Posterior vena cava (tissue), 2 donors: Measurements from ENCODE around the gene ANKRD9. TPM values are rescaled to one million over a fixed set of nuclear protein-coding genes. Genes with fewer than 3 reads are reported as not detected.
"Not testable (repeated sequence)": the region's sequence is repeated elsewhere in the genome, so short reads cannot be mapped to it uniquely, and the experiment has no call there.

Source experiments
- DNase-seq: peaks from one replicate; pipeline ENCODE4 v3.0.0-alpha.2; 2020; ENCODE audit warnings: low spot score
- intact Hi-C, 2 donors: fragments of 100-400 bp; cut with DNase I; formaldehyde crosslinking; loops; one replicate each; pipeline versions ENCODE4 v1.14.1 to v1.14.2; 2022 to 2023
- total RNA-seq, 2 donors: library from RNA; stranded (reverse); fragmentation: NEBNext Ultra II Directional; extraction: Animal tissue kit (Norgen Biotek cat#: 25700); gene quantifications; one replicate each; pipeline ENCODE4 v1.2.1, GENCODE V29; 2021
- donor health status: DM: yes; HTN: yes; CAD: no.
- donor health status: DM: yes; HTN: yes; CAD: no.

The ANKRD9 gene
- total RNA-seq, 2 donors from 2014 or later: 14.0 TPM

DNA sequence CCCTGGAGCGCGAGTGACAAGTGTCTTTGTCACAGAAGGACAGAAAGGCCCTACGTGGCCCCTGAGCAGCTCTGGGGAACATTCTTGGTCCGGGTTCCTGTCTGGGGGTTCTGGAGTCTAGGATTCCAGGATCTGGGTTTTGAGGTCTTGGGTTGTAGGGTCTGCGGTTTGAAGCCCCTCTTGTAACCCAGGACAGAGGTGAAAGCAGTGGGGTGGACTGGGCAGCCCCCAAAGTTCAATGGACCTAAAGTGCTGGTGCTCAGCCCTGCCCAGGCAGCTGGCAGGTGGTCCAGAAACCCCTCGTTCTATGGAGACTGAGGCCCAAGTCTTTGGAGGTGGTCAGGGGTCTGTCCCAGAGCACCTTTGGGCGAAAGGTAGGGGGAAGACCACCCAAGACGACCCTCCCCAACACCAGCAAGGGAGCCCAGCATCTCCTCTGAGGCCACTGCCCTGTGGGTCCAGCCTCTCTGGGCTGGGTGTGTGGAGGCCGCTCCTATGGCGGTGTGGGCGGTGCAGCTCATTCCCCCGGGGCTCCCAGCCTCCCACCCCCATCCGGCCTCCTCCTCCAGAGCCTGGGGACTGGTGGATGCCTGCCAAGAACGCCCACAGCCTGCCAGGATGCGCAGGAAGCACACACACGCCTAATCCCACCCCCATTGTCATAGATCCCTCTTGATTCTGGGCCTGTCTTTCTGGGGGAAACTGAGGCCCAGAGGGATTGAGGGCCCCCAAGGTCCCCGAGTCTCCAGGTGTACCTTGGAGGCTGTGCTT, 30.2 kb upstream of the ANKRD9 start:
- DNase-seq: no peak
- intact Hi-C loops: loop anchor here in 1 of 2 donors (1.0 kb wide), 1 partner anchor 32 kb away; no protein-coding TSS in a partner anchor

DNA sequence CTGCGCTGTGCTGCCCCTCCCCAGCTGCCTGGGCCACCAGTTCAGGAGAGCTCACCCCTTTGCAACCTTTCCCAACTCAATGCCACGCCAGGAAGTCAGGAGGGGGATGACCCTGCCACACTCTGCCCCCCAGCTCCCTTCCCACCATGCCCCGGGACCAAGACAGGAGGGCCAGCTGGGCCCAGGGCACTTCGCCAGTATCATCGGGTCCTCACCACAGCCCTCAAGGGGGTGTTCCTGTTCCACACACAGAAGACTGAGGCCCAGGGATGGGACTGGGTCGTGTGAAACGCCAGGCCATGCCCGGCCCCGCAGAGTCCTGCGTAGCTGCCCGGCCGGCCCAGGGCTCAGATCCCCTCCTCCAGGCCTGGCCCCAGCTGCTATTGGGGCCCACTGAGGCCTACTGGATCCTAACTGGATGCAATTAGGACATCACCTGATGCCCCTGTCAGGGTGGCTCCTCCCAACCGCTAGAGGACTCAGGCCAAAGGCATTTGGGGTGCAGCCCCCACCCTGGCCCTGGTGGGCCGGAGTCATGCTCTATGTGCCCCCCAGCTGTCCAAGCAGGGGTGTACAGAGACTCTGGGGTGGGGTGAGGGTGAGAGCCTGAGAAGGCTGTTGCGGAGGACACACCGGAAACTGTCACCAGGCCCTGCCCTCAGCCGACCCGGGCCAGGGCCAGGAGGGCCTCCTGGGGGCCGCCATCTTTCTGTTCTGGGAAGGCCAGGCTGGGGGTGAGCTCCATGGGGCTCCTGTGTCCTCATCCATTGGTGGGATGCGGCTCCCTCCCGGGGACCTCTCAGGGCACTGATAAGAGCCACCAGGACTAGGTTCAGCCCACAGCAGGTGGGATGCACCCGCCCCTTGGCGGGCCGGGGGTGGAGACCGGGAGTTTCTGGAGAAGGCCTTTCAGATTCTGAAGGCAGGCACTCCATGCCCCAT, 29.3 kb upstream of the ANKRD9 start:
- intact Hi-C loops: no loop called here
- no peak for DNase-seq

DNA sequence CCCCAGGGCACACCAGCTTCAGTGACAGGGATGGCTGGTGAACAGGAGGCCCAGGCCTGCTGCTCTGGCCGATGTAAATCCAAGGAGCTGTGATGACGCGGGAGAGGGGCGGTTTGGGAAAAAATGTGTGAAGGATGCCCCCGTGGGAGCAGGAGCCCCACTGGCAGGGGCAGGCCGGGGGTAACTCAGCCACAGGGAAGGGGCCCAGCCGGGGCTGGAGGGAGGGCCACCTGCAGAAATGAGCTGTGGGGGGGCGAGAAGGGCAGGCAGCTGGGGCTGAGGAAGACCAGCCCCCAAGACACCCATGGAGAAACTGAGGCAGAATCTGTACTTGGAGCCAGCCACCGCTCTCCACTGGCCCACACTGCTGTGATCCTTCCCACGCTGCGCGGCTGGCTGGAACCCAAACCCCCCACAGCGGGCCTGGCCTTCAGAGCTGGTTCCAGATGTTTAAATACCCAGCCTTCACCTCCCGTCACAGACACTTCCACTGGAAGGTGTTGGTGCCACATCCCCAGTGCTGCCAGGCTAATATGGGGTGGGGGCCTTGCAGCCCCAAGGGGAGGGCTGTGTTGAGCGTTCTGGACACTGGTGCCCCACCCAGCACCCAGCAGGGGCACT, 28.5 kb upstream of the ANKRD9 start:
- intact Hi-C loops: no loop called here
- no peak for DNase-seq

DNA sequence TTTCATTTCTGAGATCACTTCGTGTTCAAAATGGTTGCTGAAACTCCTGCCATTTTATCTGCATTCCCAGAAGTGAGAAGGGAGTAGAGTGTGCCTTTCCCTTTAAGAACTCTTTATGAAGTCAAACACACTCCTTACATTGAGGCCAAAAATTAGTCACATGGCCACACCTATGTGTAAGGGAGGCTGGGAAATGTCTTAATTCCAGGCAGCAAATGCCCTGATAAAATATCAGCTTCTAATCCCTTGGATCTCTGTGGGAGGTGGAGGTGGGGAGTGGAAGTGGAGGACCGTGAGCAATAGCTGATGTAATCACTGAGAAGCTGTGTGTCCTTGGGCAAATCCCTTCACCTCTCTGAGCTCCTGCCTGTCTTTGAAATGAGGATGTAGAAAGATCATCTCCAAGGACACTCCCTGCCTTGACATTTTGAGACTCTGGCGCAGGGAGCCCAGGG, 22.7 kb upstream of the ANKRD9 start:
- no peak for DNase-seq
- intact Hi-C loops: no loop called here

DNA sequence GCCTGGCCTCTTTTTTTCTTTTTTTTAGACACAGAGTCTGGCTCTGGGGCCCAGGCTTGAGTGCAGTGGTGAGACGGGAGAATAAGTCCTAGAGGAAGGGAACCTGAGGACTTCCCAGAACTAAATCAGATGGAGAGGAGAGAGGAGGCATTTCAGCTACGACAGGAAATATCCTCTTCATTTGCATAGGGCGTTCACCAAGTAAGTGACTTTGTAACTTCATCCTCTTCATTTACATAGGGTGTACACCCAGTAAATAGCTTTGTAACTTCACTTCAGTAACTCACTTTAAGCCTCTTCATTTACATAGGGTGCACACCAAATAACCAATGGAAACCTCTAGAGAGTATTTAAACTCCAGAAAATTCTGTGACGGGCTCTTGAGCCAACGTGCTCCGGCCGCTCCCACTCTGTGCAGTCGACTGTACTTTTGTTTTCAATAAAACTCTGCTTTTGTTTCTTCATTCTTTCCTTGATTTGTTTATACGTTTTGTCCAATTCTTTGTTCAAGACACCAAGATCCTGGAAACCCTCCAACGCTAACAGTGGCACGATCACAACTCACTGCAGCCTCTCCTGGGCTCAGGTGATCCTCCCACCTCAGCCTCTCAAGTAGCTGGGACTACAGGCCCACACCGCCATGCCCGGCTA, 21.4 kb upstream of the ANKRD9 start:
- intact Hi-C loops: no loop called here
- no peak for DNase-seq

DNA sequence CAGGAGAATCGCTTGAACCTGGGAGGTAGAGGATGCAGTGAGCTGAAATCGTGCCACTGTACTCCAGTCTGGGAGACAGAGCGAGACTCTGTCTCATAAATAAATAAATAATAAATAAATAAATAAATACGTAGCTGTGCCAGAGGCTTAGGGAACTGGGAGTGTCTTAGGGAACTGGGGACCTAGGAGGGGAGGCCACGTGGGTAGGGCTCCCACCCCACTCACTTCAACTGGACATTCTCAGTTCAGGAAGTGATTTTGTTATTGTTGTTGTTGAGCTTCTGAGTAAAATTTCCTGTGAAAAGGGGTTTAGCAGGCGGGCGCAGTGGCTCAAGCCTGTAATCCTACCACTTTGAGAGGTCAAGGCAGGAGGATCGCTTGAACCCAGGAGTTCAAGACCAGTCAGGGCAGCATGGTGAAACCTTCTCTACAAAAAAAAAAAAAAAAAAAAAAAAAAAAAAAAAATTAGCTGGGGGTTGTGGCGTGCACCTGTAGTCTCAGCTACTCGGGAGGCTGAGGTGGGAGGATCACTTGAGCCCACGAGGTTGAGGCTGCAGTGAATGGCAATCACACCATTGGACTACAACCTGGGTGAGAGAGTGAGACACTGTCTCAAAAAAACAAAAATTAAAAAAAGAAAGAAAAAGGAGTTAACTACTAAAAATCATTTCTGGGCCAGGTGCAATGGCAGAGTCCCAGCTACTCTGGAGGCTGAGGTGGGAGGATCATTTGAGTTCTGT, 19.0 kb upstream of the ANKRD9 start:
- intact Hi-C loops: loop anchor here (5.0 to 10.0 kb wide), 2 partner anchors 64 to 66 kb away; partner anchors contain the start of gene RCOR1 (in 2 of the 2)
- no peak for DNase-seq

DNA sequence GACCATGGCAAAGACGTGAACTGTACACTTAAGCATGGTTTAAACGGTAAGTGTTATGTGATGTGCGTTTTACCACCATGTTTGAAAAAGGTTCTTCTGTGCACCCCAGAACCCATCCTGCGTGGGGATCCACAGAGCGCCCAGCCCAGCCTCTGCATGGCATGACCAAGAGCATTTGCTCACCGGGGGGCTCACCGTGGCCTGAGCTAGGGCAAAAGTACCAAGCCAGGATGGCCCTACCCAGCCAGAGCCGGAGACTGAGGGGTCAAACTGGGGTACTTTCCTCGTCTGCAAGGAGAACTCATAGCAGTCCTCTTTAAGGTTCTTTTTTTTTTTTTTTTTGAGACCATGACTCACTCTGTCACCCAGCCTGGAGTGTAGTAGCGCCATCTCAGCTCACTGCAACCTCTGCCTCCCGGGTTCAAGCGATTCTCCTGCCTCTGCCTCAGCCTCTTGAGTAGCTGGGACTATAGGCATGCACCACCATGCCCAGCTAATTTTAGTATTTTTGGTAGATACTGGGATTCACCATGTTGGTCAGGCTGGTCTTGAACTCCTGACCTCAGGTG, 16.4 kb upstream of the ANKRD9 start:
- DNase-seq: peak; percentile 80
- intact Hi-C loops: loop anchor here (5.0 to 10.0 kb wide), 2 partner anchors 66 to 69 kb away; partner anchors contain the start of gene RCOR1 (in 2 of the 2)

DNA sequence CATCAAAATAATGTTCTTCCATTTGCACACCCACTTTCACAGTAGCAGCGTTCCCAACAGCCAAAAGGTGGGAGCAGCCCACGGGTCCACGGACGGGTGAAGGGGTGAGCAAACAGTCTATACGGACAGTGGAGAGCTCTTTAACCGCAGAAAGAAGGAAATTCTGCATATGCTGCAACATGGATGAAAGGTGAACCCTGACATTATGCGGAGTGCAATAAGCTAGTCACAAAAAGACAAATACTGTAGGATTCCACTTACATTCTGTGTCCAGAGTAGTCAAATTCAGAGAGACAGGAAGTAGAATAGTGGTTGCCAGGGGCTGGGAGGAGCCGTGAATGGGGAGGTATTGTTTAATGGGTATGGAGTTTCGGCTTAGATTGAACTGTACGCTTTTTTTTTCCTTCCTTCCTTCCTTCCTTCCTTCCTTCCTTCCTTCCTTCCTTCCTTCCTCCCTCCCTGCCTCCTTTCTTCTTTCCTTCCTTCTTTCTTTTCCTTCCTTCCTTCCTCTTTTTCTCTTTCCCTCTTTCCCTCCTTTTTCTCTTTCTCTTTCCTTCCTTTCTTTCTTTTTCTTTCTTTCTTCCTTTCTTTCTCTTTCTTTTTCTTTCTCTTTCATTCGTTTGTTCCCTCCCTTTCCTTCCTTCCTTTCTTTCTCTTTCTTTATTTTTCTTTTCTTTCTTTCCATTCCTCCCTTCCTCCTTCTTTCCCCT, 15.8 kb upstream of the ANKRD9 start:
- intact Hi-C loops: loop anchor here (5.0 to 10.0 kb wide), 2 partner anchors 67 to 69 kb away; partner anchors contain the start of gene RCOR1 (in 2 of the 2)
- no peak for DNase-seq

DNA sequence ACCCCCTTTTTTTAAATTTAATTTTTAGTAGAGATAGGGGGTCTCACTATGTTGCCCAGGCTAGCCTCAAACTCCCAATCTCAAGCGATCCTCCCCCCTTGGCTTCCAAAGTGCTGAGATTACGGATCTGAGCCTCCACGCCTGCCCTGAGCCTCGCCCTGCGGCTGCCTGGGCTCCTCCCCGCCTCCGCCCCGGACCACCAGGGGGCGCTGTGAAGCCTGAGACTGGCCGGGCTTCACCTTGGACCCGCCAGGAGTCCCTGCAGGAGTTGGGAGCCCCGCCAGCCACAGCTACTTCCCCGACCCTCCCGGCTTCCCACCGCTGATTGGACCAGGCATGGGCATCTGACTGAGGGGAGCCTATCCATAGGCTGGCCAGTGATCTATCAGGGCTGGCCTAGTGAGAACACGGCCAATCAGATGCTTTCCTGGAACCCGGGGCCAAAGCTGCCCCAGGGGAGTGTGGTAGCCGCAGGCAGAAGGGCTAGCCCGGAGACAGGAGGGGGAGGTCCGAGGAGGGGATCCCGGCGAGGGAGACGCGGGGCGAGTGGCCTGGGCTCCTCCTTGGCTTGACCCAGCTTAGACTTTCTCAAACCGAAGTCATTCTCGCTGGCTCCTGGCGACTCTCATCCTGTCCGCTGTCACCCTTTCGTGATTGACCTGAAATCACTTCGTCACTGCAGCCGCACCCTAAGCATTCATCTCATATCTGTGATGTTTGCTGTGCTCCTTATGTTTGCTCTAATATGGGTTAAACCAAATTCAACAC, 15.1 kb upstream of the ANKRD9 start:
- intact Hi-C loops: loop anchor here (5.0 to 10.0 kb wide), 3 partner anchors 68 to 1457 kb away; partner anchors contain the start of gene RCOR1 (in 2 of the 2)

DNA sequence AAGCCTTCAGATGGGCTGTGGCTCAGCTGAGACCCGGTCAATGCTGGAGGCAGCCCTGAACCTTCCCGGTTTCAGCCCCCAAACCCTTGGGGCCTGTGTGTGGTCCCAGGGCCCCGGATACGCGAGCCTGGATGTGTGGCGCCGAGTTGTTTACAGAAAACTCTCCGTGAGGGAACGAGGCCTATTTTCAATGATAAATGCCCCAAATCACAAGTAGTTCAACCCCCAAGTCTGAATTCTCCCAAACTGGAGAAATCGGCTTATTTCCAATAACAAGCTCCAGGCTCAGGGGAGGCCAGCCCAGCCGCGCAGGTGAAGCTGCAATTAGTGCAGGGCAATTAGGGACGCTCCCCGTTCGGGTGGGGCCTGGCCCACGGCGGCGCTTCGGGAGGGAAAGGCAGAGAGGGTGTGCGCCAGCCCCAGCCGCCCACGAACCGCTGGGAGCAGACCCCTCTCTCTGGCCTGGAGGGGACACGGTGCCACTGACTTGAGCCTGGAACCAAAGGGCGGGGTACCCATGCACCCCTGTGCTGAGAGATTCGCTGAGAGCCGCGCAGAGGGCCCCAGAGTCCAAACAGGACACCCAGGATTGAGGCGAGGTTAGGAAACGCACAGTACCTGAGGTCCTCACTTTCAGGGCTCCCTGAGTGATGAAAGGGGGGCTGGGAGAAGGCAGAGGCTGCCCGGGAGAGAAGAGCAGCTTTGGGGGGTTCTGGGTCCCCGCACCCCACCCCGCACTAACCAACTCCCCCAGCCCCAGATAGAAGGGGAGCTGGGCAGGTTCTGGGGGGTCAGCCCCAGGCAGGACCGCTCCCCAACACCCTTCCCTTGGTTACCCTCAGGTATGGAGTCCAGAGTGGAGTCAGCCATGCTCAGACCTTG, 14.2 kb upstream of the ANKRD9 start:
- intact Hi-C loops: loop anchor here in 1 of 2 donors (5.0 to 10.0 kb wide), 2 partner anchors 71 to 1457 kb away; partner anchors contain the start of gene RCOR1
- peak; percentile 78 for DNase-seq

More for the DNA sequence above, 15.1 kb upstream of the ANKRD9 start:
- peak; percentile 100 for DNase-seq

DNA sequence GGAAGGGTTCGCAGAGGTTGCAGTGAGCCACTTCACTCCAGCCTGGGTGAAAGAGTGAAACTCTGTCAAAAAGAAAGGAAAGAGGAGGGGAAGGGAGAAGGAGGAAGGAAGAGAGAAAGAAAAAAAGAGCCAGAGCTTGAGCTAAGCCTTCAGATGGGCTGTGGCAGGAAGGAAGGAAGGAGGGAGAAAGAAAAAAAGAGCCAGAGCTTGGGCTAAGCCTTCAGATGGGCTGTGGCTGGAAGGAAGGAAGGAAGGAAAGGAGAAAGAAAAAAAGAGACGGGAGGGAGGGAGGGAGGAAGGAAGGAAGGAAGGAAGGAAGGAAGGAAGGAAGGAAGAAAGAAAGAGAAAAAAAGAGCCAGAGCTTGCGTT, 13.6 kb upstream of the ANKRD9 start:
- no peak for DNase-seq
- intact Hi-C loops: loop anchor here in 1 of 2 donors (5.0 to 10.0 kb wide), 2 partner anchors 72 to 1456 kb away; partner anchors contain the start of gene RCOR1

DNA sequence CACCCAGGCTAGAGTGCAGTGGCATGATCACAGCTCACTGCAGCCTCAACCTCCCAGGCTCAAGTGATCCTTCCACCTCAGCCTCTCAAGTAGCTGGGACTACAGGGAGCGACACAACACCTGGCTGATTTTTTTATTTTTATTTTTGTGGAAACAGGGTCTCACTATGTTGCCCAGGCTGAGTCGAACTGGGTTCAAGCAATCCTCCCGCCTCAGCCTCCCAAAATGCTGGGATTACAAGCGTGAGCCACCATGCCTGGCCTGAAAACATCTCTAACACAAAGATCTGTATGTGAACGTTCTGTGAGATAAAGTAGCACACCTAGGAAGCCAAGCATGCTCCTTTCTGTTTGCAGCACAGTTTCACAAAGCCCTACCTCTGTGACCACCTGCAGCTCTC, 10.1 kb upstream of the ANKRD9 start:
- DNase-seq: not testable (repeated sequence)
- intact Hi-C loops: loop anchor here (2.0 to 10.0 kb wide), 4 partner anchors 75 to 1452 kb away; partner anchors contain the start of genes CINP (in 1 of the 2), RCOR1 (in 1 of the 2) and TECPR2 (in 1 of the 2)

DNA sequence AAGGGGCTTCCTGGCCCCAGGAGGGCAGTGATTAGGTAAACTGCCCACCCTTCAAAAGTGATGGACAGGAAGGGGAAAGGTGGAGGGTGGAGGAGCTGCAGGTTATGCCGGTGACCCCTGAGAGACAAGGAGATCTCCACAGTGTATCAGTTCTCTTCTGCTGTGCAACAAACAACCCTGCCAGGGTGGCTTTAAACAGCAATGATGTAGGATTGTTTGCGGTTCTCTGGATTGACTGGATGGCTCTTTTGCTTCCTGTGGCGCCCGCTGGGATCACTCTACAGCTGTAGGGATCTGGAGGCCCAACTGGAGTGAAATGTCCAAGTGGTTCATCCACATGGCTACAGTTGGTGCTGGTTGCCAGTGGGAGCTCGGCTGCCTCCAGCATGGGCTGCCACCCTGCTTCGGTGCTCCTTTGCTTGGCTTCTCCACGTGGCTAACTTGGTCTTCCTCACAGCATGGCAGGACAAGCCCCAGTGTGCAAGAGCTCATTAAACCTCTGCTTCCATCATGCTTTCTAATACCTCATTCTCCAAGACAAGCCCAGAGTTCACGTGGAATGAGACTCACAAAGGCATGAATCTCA, 8.6 kb upstream of the ANKRD9 start:
- no peak for DNase-seq
- intact Hi-C loops: loop anchor here in 1 of 2 donors (10.0 kb wide), 1 partner anchor 153 kb away; the partner anchor contains the start of genes CINP and TECPR2

DNA sequence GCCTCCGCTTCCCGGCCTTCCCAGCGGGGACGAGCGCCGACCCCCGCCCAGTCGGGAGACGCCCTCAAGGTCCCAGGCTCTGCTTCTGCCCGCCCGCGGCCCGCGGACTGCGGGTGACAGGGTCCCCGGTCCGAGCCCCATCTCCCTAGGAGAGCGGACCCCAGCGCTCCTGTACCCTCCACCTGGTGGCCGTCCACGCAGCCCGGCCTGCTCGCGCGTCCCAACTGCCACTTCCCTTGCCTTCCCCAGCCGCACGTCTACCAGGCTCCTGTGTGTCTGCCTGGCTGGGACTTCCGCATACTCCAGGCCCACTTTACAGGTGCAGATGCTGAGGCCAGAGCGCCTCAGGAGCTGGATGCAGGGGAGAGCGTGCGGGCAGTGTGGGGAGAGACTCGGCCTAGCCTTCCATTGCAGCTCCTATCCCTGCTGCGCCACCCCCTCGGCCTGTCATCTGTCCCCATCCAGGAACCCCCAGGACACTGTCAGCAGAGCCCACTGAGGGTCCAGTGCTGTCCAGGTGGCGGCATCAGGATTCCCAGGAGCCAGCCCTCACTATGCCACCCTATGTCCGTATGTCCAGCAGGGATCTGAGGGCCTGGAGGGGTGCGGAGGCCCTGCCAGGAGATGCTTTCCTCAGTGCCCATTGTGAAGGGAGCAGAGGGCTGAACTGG, 8.0 kb upstream of the ANKRD9 start:
- no peak for DNase-seq
- intact Hi-C loops: loop anchor here in 1 of 2 donors (10.0 kb wide), 1 partner anchor 153 kb away; the partner anchor contains the start of genes CINP and TECPR2
